HG02763 (cell line): ENCODE results near the gene KRT14.
A peak's percentile ranks its signal among the peaks of the same experiment; 100 is the strongest.
"Not testable (repeated sequence)": the region's sequence is repeated elsewhere in the genome, so short reads cannot be mapped to it uniquely, and the experiment has no call there.

Experiments used
- ATAC-seq: cut with Tn5 transposase; IDR thresholded peaks from one replicate; pipeline ENCODE4 v1.9.1; 2021; ENCODE audit warnings: mild to moderate bottlenecking, moderate library complexity; ENCODE audit not compliant: unreplicated experiment

The KRT14 gene

DNA sequence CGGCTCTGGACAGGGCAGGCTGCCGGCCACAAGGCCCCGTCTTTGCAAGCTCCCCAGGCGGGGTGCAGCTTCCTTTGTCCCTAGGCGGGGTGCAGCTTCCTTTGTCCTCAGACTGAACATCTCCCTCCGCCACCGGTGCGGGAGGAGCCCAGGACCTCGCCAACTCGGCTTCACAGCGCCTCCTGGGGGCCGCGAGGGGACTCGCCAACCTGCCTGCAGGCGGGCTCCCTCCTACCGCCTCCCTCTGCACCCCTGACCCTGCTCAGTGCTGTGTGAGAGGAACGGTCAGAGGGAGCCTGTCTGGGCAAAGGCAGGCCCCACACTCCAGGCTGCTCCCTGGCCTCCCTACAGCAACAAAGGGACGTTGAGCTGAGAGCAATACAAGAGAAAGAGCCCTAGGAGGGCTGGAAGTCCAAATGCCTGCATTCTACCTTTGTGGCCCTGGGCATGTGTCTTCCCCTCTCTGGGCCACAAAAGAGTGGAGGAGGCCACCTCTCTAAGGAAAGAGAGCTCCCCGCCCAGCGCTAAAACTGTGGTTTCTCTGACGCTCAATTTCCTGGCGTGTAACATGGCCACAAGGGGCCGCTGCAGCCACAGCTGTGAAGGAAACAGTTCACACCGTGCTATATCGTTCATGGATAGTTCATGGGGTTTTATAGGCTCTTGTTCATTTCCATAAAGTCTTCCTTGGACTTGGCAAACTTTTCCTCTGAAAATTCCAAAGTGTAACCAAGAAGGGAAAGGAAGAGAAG lies 37.7 kb downstream of the KRT14 start:
- peak; percentile 57 for ATAC-seq

DNA sequence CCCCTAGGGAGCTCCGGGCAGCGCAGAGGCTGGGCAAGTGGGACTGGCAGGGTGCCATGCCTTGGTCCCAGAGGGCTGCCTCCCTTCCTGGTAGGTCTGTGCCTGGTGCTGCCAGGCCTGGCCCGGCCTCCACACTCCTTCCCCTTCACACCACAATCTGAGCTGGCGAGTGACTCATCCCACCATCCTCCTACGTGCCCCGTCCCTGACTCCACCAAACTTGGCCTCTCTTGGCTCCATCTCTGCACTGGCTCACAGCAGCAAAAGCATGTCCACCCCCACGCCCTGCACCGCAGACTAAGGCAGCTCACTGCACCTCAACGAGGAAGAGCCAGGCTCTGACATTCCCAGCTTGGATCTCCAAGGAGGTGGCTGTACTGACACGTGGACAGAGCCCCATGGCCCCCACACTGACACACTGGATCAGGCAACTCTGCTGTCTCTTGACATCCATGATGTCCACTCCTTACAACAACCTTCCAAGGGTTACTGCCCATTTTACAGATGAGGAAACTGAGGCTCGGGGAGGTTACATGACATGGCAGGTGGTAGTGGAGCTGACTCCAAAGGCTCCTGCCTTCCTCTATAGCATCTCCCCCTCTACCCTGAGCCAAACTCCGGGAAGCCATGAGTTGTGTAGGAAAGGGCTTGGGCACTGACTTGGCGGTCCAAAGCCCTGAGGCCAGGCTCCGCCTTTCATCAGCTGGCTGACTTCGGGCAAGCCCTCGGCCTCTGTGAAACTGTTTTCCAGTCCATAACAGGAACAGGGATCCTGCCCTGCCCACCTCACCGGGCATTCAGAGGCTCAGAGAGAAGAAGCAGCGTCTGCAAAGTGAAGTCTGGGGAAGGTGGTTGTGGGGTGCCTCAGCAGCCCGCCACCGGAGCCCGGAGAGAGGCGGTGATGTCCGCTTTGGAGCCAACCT lies 38.5 kb downstream of the KRT14 start:
- ATAC-seq: no peak

GRCh38 chr17:41547378-41547841 lies 39.3 kb downstream of the KRT14 start:
- ATAC-seq: no peak

GRCh38 chr17:41546819-41547218 lies 39.9 kb downstream of the KRT14 start:
- ATAC-seq: no peak

- ATAC-seq: no peak
Observed at GRCh38 chr17:41545829-41546410, 40.8 kb downstream of the KRT14 start.

DNA sequence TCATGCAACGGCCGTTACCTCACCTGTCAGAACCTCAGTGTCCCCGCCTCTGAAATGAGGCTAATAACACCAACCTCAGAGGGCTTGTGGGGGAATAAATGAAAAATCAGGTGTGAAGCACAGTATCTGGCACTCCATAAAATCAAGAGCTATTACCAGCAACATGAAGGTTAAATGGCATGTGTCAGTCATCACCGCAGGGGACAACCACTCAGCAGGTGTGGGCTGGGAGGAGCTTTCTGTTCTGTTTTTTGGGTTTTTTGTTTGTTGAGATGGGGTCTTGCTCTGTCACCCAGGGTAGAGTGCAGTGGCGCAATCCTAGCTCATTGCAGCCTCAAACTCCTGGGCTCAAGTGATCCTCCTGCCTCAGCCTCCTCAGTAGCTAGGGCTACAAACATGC lies 41.8 kb downstream of the KRT14 start:
- no peak for ATAC-seq

- no peak for ATAC-seq
Observed at GRCh38 chr17:41544491-41544892, 42.2 kb downstream of the KRT14 start.

DNA sequence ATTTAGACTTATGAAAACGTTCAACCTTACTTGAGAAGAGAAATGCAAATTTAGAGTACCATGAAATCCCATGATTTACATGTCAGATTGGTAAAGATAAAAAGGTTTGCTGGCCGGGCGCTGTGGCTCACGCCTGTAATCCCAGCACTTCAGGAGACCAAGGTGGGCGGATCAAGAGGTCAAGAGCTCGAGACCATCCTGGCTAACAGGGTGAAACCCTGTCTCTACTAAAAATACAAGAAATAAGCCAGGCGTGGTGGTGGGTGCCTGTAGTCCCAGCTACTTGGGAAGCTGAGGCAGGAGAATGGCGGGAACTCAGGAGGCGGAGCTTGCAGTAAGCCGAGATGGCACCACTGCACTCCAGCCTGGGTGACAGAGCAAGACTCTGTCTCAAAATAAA lies 43.9 kb downstream of the KRT14 start:
- ATAC-seq: not testable (repeated sequence)

GRCh38 chr17:41542357-41542756 lies 44.3 kb downstream of the KRT14 start:
- ATAC-seq: no peak

GRCh38 chr17:41540921-41541625 lies 45.6 kb downstream of the KRT14 start:
- ATAC-seq: no peak

DNA sequence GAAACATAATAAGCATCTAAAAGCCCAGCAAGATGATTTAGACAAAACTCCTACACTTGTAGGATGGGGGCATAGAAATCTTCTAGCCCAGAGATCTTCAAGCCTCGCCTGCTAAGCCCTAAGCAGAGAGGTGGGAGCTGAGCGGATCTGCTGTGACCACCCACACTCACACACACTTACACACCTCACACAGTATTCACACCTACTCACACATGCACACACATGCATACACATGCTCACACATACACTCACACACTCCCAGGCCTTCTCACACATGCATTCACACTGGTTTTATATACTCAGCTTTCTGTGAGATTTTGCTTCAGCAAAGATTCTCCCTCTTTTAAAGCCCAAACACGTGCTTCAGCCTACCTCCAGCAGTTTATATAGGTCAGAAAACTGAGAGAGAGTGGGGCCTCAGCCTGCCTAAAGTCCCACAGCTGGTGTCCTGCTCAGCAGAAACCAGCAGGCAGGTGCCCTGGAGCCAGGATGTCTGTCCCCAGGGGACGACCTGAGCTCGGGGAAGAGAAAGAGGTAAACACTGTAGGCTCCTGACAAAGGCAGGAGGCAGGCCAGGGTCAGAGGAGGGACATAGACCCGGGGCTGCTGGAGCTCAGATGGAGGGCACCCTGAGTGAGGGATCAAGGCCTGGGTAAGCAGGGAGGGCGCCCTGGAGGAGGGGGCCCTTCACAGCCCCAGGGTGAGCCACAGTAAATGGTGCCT lies 46.6 kb downstream of the KRT14 start:
- no peak for ATAC-seq

DNA sequence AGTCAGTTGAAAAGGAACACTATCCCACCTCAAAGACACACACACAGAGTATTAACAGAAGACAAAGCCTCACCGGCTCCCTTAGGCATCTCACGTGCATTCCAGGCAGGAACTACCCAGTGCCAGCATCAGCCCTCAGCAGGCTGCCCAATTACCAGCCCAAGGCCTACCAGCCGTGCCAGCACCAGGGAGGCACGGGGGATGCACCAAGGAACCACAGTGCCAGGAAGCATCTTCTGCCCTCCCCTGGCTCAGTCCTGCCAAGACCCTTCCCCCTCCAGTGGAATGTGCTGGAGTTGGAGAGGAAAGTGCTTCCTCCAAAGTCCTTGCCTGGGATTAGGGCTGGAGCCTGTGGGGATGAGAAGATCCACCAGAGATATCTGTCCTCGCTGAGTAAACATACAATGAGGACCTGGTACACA lies 47.6 kb downstream of the KRT14 start:
- ATAC-seq: no peak

DNA sequence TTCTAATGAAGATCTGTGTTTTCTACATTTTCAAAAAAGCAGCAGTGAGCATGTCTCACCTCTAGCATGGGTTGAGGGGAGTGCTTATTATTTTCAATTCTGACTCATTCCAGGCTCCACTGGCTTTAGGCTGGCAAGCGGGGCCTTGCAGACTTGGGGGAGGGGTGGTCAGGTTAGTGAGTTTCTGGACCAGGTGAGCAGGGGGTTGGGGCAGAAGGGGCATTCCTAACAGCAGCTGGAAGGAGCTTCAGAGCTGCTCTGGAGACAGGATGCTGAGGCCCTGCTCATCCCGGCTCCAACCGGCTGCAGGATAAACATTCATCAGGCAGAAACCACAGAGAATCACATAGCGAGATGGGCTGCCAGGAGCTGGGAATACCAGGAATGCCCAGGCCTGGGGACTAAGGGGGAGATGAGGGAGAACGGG lies 48.1 kb downstream of the KRT14 start:
- ATAC-seq: no peak

DNA sequence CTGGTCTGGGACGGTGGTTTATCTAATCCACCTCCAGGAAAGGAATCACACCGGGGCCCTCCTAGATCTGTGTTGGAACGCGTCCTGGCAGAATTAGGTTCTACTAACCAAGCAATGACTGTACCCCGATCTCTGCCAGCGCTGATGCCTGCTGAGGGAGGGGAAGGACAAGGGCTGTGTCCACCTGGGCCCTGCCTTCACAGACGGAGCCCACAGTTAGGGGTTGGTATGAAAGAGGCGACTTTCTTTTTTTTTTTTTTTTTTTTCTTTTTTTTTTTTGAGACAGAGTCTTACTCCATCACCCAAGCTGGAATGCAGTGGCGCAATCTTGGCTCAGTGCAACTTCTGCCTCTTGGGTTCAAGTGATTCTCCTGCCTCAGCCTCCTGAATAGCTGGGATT lies 48.7 kb downstream of the KRT14 start:
- no peak for ATAC-seq

DNA sequence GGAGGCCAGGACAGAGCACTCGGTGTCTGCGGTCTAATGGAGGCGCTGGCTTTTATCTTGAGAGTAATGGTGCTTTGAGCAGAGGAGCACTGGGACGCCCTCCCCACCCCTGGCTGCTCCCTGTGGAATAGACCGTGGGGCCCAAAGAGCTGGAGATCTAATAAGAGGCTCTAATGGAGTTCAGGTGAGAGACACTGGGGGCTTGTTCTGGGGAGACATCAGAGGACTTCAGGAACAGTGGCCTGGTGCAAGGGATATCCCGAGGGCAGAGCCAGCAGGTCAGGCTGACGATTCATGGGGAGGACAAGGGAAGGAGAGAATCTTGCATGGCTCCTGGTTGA lies 49.1 kb downstream of the KRT14 start:
- no peak for ATAC-seq

DNA sequence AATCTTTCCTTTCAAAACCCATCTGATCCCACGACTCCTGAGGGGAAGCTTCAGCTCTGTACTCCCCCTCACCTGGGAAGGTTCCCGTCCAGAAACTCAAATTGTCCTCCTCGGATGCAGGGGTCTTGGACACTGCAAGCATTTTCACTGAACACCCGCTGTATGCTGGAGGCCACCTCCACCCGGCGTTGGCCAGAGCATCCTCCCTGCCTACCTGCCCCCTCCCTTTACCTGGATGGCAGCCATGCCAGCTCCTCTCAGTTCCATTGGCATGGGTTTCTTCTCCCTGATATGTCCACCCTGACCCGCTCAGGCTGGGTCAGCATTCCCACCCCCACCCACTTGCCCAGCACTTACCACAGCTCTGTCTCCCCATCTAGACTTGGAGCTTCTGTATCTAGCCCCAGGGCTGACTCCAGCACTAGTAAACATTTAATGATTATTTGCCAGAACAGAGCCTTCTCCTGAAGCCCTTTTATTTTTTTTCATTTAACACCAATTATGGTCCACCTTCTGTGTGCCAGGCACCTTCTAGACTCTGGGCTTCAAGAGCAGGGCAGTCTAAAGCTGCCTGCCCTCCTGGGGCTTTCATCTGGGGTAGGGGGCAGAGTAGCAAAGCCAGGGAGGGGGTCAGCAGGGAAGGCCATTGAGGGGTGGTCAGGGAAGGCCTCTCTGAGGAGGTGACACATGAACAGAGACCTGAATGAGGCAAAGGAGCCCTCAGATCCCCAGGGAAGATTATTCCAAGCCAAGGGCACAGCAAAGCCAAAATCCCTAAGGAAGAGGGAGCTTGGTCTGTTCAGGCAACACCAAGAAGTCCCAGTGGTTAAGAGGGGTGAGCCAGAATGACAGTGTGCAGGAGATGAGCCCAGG lies 49.7 kb downstream of the KRT14 start:
- no peak for ATAC-seq

GRCh38 chr17:41535764-41536481 lies 50.8 kb downstream of the KRT14 start:
- no peak for ATAC-seq

DNA sequence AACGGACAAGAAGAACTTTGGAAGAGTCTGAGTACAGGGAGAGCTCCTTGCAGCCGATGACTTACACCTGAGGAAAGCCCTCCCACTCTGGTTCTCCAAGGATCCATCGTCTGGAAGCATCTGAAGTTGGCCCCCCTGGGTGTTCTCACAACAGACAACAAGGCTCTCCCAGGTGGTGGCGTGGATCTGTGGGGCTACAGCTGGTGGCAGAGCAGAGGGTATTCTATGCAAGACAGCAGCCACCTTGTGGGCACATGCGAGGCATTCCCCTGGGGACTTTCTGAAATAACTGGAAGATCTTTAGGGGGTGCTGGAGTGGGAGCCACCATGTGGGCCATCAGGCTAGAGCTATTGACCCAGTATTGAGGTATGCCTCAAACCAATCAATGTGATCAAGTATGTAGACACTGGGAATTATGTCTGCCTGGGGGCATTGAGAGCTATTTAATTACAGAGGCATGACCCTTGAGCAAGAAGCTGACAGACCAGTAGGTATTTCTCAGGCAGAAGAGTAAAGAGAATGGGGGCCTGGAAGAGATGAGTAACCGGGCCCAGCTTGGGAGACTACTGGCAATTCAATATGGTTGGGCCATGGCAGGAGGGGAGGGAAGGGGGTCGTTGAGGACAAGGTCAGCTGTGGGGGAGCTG lies 51.7 kb downstream of the KRT14 start:
- no peak for ATAC-seq
